Fibroblast of lung (primary cell): Measurements from ENCODE around the gene INVS. TPM values are rescaled to one million over a fixed set of nuclear protein-coding genes. Genes with fewer than 3 reads are reported as not detected.

Source experiments
- DNase-seq, 2 donors: peaks; one replicate each; pipeline versions ENCODE4 v3.0.0 to v3.0.0-alpha.2; 2010; ENCODE audit warnings: low read depth in 2 of 2
- H2AFZ ChIP-seq: 2 replicates; pipeline ENCODE4 v1.5.1; 2012; ENCODE audit warnings: low read length, control low read depth, inconsistent platforms
- H3K27ac ChIP-seq: 2 replicates; pipeline ENCODE4 v1.5.1; 2011; ENCODE audit warnings: low read length, control low read depth; ENCODE audit not compliant: insufficient read depth
- H3K27me3 ChIP-seq: 2 replicates; pipeline ENCODE4 v1.5.1; 2011; ENCODE audit warnings: mild to moderate bottlenecking, low read length; ENCODE audit not compliant: control insufficient read depth, insufficient read depth
- H3K36me3 ChIP-seq: 2 replicates; pipeline ENCODE4 v1.5.1; 2011; ENCODE audit warnings: low read length; ENCODE audit not compliant: control insufficient read depth, insufficient read depth
- H3K4me1 ChIP-seq: 2 replicates; pipeline ENCODE4 v1.5.1; 2011; ENCODE audit warnings: low read length; ENCODE audit not compliant: control insufficient read depth, insufficient read depth; ENCODE audit errors: extremely low read depth
- H3K4me2 ChIP-seq: 2 replicates; pipeline ENCODE4 v1.5.1; 2011; ENCODE audit warnings: low read length, control low read depth; ENCODE audit not compliant: insufficient read depth; ENCODE audit errors: extremely low read depth
- H3K4me3 ChIP-seq, 4 experiments: fragments of 200-600 bp in 1 of 4; sonication (generic) in 1 of 4; replicated peaks in 1 of 4; 2 replicates each; pipeline ENCODE4 v1.5.1; 2011 to 2016; ENCODE audit warnings: low read length in 4 of 4, low read depth in 3 of 4, mild to moderate bottlenecking in 3 of 4, control low read depth in 2 of 4, inconsistent platforms in 1 of 4, mixed read lengths in 1 of 4; ENCODE audit not compliant: insufficient read depth in 1 of 4; ENCODE audit errors: control extremely low read depth in 1 of 4
- H3K79me2 ChIP-seq: 2 replicates; pipeline ENCODE4 v1.5.1; 2012; ENCODE audit warnings: mild to moderate bottlenecking, low read length, inconsistent platforms; ENCODE audit not compliant: control insufficient read depth, insufficient read depth
- H3K9ac ChIP-seq: 2 replicates; pipeline ENCODE4 v1.5.1; 2011; ENCODE audit warnings: mild to moderate bottlenecking, low read length, control low read depth; ENCODE audit not compliant: insufficient read depth
- H3K9me3 ChIP-seq: 2 replicates; pipeline ENCODE4 v1.5.1; 2012; ENCODE audit warnings: low read depth, low read length; ENCODE audit not compliant: control insufficient read depth, insufficient read depth
- H4K20me1 ChIP-seq: 2 replicates; pipeline ENCODE4 v1.5.1; 2011; ENCODE audit warnings: low read length; ENCODE audit not compliant: control insufficient read depth, insufficient read depth; ENCODE audit errors: extremely low read depth
- EZH2 ChIP-seq: IDR thresholded peaks from 2 replicates; pipeline ENCODE4 v1.5.1; 2012; ENCODE audit warnings: low read length, control low read depth, mild to moderate bottlenecking; ENCODE audit errors: missing control alignments
- polyA plus RNA-seq, 2 donors: library from polyadenylated mRNA; depleted of rRNA in 1 of 2; stranded (reverse) in 1 of 2; unstranded in 1 of 2; fragments of >200 nt; gene quantifications; 2 replicates each; pipeline ENCODE4 v1.2.1, GENCODE V29; 2011 to 2012; ENCODE audit warnings: missing spikeins in 1 of 2
- total RNA-seq: library from RNA; depleted of rRNA; stranded (reverse); fragments of >200 nt; gene quantifications from 2 replicates; pipeline ENCODE4 v1.2.1, GENCODE V29; 2014
- TF ChIP-seq, protein P1 (sequence below), 2 donors: IDR thresholded peaks in 1 of 2; conservative IDR thresholded peaks in 1 of 2; 1 replicate in 1 of 2; 2 replicates in 1 of 2; pipeline ENCODE4 v1.5.1; 2011 to 2012; ENCODE audit warnings: low read length in 2 of 2, control low read depth in 1 of 2, inconsistent platforms in 1 of 2, low read depth in 1 of 2, mild to moderate bottlenecking in 1 of 2

Gene INVS
- total and polyA plus RNA-seq, 2 donors (not counting 1 experiment from before 2014, with no cell fraction given), result 13.1 to 45.4 TPM

DNA sequence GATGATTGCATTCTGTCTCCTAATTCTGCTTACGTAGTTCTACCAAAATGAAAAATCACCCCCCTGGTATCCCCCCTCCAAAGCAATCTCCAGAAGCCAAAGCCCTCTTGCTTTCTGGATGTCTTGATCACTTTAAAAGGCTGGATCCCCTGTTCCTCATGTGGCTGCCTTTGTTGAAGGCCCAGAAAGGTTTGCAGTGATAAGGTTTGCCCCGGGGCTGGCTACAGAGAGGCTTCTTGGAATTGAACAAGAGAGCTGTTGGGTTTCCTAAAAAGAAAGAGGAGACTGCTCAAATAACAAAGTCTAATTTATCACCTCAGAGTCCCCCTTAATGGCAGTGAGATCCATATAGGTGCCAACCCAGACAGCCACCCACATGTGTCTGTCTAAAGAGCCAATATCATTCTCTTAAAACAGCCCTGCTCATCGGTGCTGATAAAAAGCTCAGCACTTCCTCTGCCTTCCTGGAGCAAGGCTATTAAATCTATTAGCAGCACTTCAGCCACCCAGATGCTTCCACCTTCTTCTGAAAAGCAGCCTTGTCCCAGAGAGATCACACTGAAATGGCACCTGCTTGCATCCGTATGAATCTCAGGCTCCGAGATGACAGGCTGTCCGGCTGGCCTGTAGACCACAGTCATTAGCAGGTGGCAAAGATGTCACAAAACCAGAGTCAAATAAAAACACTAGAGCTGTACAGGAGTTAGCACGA is 182.8 kb downstream of the INVS start:
- H3K27ac ChIP-seq, result no peak overlapping the region
- no peaks in the 10 kb centered on the region for H3K79me2 ChIP-seq
- no peak overlapping the region for H3K4me3 ChIP-seq
- no peak overlapping the region for H3K9ac ChIP-seq
- H3K36me3 ChIP-seq, result peaks cover 2% of the 10 kb centered on the region
- no peak overlapping the region for H3K4me2 ChIP-seq
- no peak overlapping the region for H2AFZ ChIP-seq
- H3K4me1 ChIP-seq, result peaks cover 5% of the 10 kb centered on the region
- H4K20me1 ChIP-seq, result no peaks in the 10 kb centered on the region
- TF ChIP-seq EZH2, result no peak
- TF ChIP-seq, protein P1, sequence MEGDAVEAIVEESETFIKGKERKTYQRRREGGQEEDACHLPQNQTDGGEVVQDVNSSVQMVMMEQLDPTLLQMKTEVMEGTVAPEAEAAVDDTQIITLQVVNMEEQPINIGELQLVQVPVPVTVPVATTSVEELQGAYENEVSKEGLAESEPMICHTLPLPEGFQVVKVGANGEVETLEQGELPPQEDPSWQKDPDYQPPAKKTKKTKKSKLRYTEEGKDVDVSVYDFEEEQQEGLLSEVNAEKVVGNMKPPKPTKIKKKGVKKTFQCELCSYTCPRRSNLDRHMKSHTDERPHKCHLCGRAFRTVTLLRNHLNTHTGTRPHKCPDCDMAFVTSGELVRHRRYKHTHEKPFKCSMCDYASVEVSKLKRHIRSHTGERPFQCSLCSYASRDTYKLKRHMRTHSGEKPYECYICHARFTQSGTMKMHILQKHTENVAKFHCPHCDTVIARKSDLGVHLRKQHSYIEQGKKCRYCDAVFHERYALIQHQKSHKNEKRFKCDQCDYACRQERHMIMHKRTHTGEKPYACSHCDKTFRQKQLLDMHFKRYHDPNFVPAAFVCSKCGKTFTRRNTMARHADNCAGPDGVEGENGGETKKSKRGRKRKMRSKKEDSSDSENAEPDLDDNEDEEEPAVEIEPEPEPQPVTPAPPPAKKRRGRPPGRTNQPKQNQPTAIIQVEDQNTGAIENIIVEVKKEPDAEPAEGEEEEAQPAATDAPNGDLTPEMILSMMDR (conservative IDR thresholded peaks at IDR 0.05 in 1 of 2, IDR thresholded peaks at IDR 0.05 in 1 of 2; ENCODE audit: low read depth in 1 of 2, low read length in 2 of 2), result no peak
- no peaks in the 10 kb centered on the region for H3K9me3 ChIP-seq
- no peaks in the 10 kb centered on the region for H3K27me3 ChIP-seq
- DNase-seq, result no peak

DNA sequence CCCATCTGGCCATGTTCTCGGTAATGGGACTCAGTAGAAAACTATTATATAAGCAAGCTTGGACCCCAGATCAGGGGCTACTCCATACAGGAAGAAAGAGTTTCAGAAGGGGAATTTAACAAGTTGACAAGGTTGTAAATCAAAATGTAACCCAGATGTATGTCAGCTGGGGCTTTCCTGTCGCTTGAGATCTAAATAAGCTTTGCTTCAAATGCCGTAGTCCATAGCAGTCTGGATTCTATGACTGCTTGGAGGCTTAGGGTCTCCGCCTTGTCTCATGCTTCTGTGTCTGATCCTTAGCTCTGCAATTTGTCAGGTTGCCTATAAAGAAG is 183.3 kb downstream of the INVS start:
- Histone ChIP-seq H3K27me3 (no peaks in the 10 kb centered on the region), H3K36me3 (peaks cover 2% of the 10 kb centered on the region), H3K4me1 (peaks cover under 1% of the 10 kb centered on the region), H3K9me3 (no peaks in the 10 kb centered on the region), H3K9ac (no peak overlapping the region), H3K27ac (no peak overlapping the region), H3K4me3 (no peak overlapping the region), H2AFZ (no peak overlapping the region), H3K79me2 (no peaks in the 10 kb centered on the region), H3K4me2 (no peak overlapping the region), H4K20me1 (no peaks in the 10 kb centered on the region)
- TF ChIP-seq, protein P1 (conservative IDR thresholded peaks at IDR 0.05 in 1 of 2, IDR thresholded peaks at IDR 0.05 in 1 of 2; ENCODE audit: low read depth in 1 of 2, low read length in 2 of 2), result no peak
- TF ChIP-seq EZH2, result no peak
- DNase-seq, result no peak

DNA sequence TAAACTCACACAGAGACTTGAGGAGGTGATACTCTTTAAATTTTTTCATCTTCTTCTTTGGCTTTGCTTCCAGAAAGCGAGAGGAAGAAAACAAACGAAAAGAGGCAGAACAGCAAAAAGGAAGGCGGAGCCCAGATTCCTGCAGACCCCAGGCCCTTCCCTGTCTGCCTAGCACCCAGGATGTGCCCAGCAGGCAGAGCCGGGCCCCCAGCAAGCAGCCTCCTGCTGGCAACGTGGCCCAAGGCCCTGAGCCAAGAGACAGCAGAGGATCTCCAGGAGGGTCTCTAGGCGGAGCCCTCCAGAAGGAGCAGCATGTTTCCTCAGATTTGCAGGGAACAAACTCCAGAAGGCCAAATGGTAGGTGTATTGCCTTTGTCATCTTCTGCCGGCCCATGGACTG is 185.2 kb downstream of the INVS start:
- Histone ChIP-seq H3K4me2 (no peak overlapping the region), H2AFZ (no peak overlapping the region), H3K27me3 (no peaks in the 10 kb centered on the region), H3K9ac (no peak overlapping the region), H3K4me3 (no peak overlapping the region), H4K20me1 (no peaks in the 10 kb centered on the region), H3K9me3 (no peaks in the 10 kb centered on the region), H3K79me2 (no peaks in the 10 kb centered on the region), H3K27ac (no peak overlapping the region), H3K36me3 (peaks cover 2% of the 10 kb centered on the region), H3K4me1 (no peaks in the 10 kb centered on the region)
- DNase-seq, result no peak
- no peak for TF ChIP-seq EZH2
- TF ChIP-seq, protein P1 (conservative IDR thresholded peaks at IDR 0.05 in 1 of 2, IDR thresholded peaks at IDR 0.05 in 1 of 2; ENCODE audit: low read depth in 1 of 2, low read length in 2 of 2), result no peak
